ENCODE results near the gene ZNF530.
A peak's percentile ranks its signal among the peaks of the same experiment; 100 is the strongest.

DNA sequence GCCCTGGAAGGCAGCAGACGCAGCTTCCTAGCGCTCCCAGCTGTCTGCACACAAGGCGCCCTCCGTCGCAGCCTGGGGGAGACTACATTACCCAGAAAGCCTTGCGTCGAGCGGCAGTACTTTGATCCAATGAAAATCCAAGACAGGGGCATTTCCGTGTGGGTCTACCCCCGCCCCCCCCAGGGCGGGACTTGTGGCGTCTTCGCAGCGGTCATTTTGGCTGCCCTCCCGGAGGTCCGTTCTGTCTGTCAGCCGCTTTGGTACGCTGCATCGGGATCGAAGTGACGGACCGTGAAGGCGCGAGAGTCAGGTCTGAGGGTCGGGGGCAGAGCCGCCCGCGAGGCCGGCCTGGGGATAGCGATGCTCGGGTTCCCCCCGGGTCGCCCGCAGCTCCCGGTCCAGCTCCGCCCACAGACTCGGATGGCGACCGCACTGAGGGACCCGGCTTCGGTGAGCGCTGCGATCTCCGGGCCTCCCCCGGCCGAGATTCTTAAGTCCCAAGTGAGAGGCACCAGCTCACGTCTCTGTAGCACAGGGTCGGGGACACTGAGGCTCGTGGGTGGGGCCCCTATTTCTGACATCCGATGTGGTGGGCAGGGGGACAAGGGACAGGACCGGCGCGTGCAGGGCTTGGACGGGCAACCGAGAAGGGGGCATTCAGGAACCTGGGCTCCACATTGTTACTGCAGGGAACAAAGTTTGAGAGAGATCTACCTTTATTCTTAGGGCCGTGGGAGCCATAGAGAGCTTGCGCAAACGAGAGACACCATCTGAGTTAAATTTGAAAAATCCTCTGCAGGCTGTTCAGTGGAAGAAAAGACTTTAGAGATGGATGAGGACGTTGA, 33.5 kb downstream of the ZNF530 start, which contains the start of gene ZNF211:
- TF ChIP-seq CTCF (IDR thresholded peaks at IDR 0.05) (peak in 1 of 4 experiments; percentile 32), POLR2A (IDR thresholded peaks at IDR 0.05) (peak in 1 of 2 donors; percentile 22), POLR2AphosphoS5 (IDR thresholded peaks at IDR 0.05) (peak; percentile 77), EP300 (IDR thresholded peaks at IDR 0.05) (no peak)

Measured in gastroesophageal sphincter (tissue), 3 donors.